Liver (tissue), 9 donors: ENCODE results near the gene CD226. TPM values are rescaled to one million over a fixed set of nuclear protein-coding genes. Genes with fewer than 3 reads are reported as not detected.

Source experiments
- DNase-seq: peaks from one replicate; pipeline ENCODE4 v3.0.0-alpha.2; 2017; ENCODE audit warnings: low spot score
- H3K27ac ChIP-seq, 2 donors: one replicate each; pipeline ENCODE4 v1.7.0; 2013; ENCODE audit warnings: inconsistent platforms in 2 of 2, low read length in 2 of 2, control low read depth in 1 of 2, low read depth in 1 of 2, mild to moderate bottlenecking in 1 of 2
- H3K27me3 ChIP-seq, 4 donors: one replicate each; pipeline versions ENCODE4 v1.6.1 to v1.7.0; 2013; ENCODE audit warnings: low read length in 3 of 4, inconsistent platforms in 1 of 4, mild to moderate bottlenecking in 1 of 4, moderate library complexity in 1 of 4; ENCODE audit not compliant: control insufficient read depth in 4 of 4, insufficient read depth in 4 of 4
- H3K36me3 ChIP-seq, 4 donors: one replicate each; pipeline versions ENCODE4 v1.6.1 to v1.7.0; 2013; ENCODE audit warnings: low read length in 3 of 4, mild to moderate bottlenecking in 3 of 4, low read depth in 1 of 4, moderate library complexity in 1 of 4; ENCODE audit not compliant: control insufficient read depth in 4 of 4, insufficient read depth in 3 of 4
- H3K4me1 ChIP-seq, 4 donors: one replicate each; pipeline versions ENCODE4 v1.6.1 to v1.7.0; 2013; ENCODE audit warnings: low read length in 3 of 4, mild to moderate bottlenecking in 3 of 4, moderate library complexity in 1 of 4; ENCODE audit not compliant: control insufficient read depth in 4 of 4, insufficient read depth in 4 of 4
- H3K4me3 ChIP-seq, 3 donors: one replicate each; pipeline versions ENCODE4 v1.6.1 to v1.7.0; 2013; ENCODE audit warnings: low read length in 3 of 3, control low read depth in 1 of 3, low read depth in 1 of 3, mild to moderate bottlenecking in 1 of 3
- H3K9ac ChIP-seq, 2 donors: one replicate each; pipeline ENCODE4 v1.7.0; 2013; ENCODE audit warnings: low read length in 2 of 2, mild to moderate bottlenecking in 2 of 2, moderate library complexity in 2 of 2, control low read depth in 1 of 2, low read depth in 1 of 2
- H3K9me3 ChIP-seq, 4 donors: one replicate each; pipeline versions ENCODE4 v1.6.1 to v1.7.0; 2013; ENCODE audit warnings: low read length in 3 of 4; ENCODE audit not compliant: control insufficient read depth in 4 of 4
- ATF3 ChIP-seq: IDR thresholded peaks from 2 replicates; pipeline ENCODE4 v1.6.1; 2016; ENCODE audit warnings: antibody characterized with exemption
- CTCF ChIP-seq: fragments of 150-350 bp; IDR thresholded peaks from 2 replicates; pipeline ENCODE4 v1.5.1; 2017; ENCODE audit warnings: improper control_type of control experiment, low read depth, low read length; ENCODE audit not compliant: missing input control
- EGR1 ChIP-seq, 2 donors: IDR thresholded peaks; 2 replicates each; pipeline ENCODE4 v1.6.1; 2016 to 2018; ENCODE audit warnings: antibody characterized with exemption in 2 of 2, low read depth in 2 of 2
- FOXA1 ChIP-seq: IDR thresholded peaks from 2 replicates; pipeline ENCODE4 v1.6.1; 2016; ENCODE audit warnings: antibody characterized with exemption
- FOXA2 ChIP-seq: IDR thresholded peaks from 2 replicates; pipeline ENCODE4 v1.6.1; 2016; ENCODE audit warnings: antibody characterized with exemption
- GABPA ChIP-seq, 2 donors: IDR thresholded peaks in 1 of 2; conservative IDR thresholded peaks in 1 of 2; 2 replicates each; pipeline ENCODE4 v1.6.1; 2016; ENCODE audit warnings: antibody characterized with exemption in 2 of 2, mild to moderate bottlenecking in 1 of 2, moderate library complexity in 1 of 2
- HNF4A ChIP-seq, 2 donors: conservative IDR thresholded peaks; 2 replicates each; pipeline ENCODE4 v1.6.1; 2016; ENCODE audit warnings: antibody characterized with exemption in 2 of 2, mild to moderate bottlenecking in 2 of 2
- HNF4G ChIP-seq: IDR thresholded peaks from 2 replicates; pipeline ENCODE4 v1.6.1; 2016; ENCODE audit warnings: antibody characterized with exemption
- JUND ChIP-seq, 2 donors: IDR thresholded peaks; 2 replicates each; pipeline ENCODE4 v1.6.1; 2016; ENCODE audit warnings: antibody characterized with exemption in 2 of 2
- MAX ChIP-seq: IDR thresholded peaks from 2 replicates; pipeline ENCODE4 v1.6.1; 2016; ENCODE audit warnings: antibody characterized with exemption
- NR2F2 ChIP-seq: IDR thresholded peaks from 2 replicates; pipeline ENCODE4 v1.6.1; 2016; ENCODE audit warnings: antibody characterized with exemption
- RAD21 ChIP-seq, 2 donors: IDR thresholded peaks; 2 replicates each; pipeline ENCODE4 v1.6.1; 2016; ENCODE audit warnings: antibody characterized with exemption in 2 of 2, mild to moderate bottlenecking in 2 of 2
- REST ChIP-seq: IDR thresholded peaks from 2 replicates; pipeline ENCODE4 v1.6.1; 2016; ENCODE audit warnings: antibody characterized with exemption, mild to moderate bottlenecking
- RXRA ChIP-seq, 2 donors: IDR thresholded peaks; 2 replicates each; pipeline ENCODE4 v1.6.1; 2017 to 2018; ENCODE audit warnings: antibody characterized with exemption in 2 of 2, mild to moderate bottlenecking in 1 of 2
- SP1 ChIP-seq: IDR thresholded peaks from 2 replicates; pipeline ENCODE4 v1.6.1; 2018; ENCODE audit warnings: antibody characterized with exemption, mild to moderate bottlenecking
- TAF1 ChIP-seq: conservative IDR thresholded peaks from 2 replicates; pipeline ENCODE4 v1.6.1; 2016; ENCODE audit warnings: antibody characterized with exemption, mild to moderate bottlenecking
- YY1 ChIP-seq: IDR thresholded peaks from 2 replicates; pipeline ENCODE4 v1.6.1; 2016; ENCODE audit warnings: antibody characterized with exemption, mild to moderate bottlenecking
- ZBTB33 ChIP-seq: IDR thresholded peaks from 2 replicates; pipeline ENCODE4 v1.6.1; 2016; ENCODE audit warnings: antibody characterized with exemption
- WGBS: extraction: QIAGEN DNeasy Blood & Tissue Kit; methylation state at CpG from one replicate; pipeline ENCODE4 v1.1.7; 2013; 5-methylcytosine and 5-hydroxymethylcytosine counted together
- polyA plus RNA-seq, 2 donors: library from polyadenylated mRNA; stranded (reverse) in 1 of 2; unstranded in 1 of 2; fragments of 200-250 nt in 1 of 2; fragments of >200 nt in 1 of 2; fragmentation: Nextera tagmentation in 1 of 2; extraction: Ambion mirVana in 1 of 2; gene quantifications; one replicate each; pipeline versions ENCODE4 v1.2.1 to v1.2.3, GENCODE V29; 2013 to 2015
- total RNA-seq, 2 donors: library from RNA; depleted of rRNA; stranded (reverse); fragments of >200 nt; gene quantifications; one replicate each; pipeline ENCODE4 v1.2.3, GENCODE V29; 2014
- donor health status: healthy.
- donor health status: healthy.
- donor health status: healthy.
- donor health status: healthy.
- donor health status: healthy.

Gene CD226
- total and polyA plus RNA-seq, 4 donors: 0.50 to 5.2 (median 3.0) TPM

GRCh38 chr18:69957747-69958146 is 10.1 kb upstream of the CD226 start (continued):
- TF ChIP-seq HNF4G: no peak
- TF ChIP-seq RXRA (IDR thresholded peaks at IDR 0.05): no peak
- TF ChIP-seq YY1: no peak
- no peak for TF ChIP-seq SP1
- TF ChIP-seq GABPA (IDR thresholded peaks at IDR 0.05 in 1 of 2, conservative IDR thresholded peaks at IDR 0.05 in 1 of 2): no peak
- no peak for TF ChIP-seq NR2F2
- no peak for TF ChIP-seq CTCF

GRCh38 chr18:69956665-69957620 is 9.3 kb upstream of the CD226 start:
- Histone ChIP-seq H3K27ac (peak overlapping the region in 1 of 2 donors; percentile 16), H3K9ac (no peak overlapping the region), H3K9me3 (no peaks in the 10 kb centered on the region), H3K4me3 (peak overlapping the region in 1 of 3 donors; percentile 4), H3K4me1 (no peaks in the 10 kb centered on the region), H3K27me3 (no peaks in the 10 kb centered on the region), H3K36me3 (no peaks in the 10 kb centered on the region)
- TF ChIP-seq GABPA (IDR thresholded peaks at IDR 0.05 in 1 of 2, conservative IDR thresholded peaks at IDR 0.05 in 1 of 2) (no peak), ZBTB33 (no peak), FOXA2 (no peak), MAX (no peak), CTCF (no peak), EGR1 (IDR thresholded peaks at IDR 0.05; ENCODE audit: low read depth in 2 of 2) (no peak), FOXA1 (no peak), JUND (IDR thresholded peaks at IDR 0.05) (no peak), HNF4A (conservative IDR thresholded peaks at IDR 0.05) (no peak), SP1 (no peak), NR2F2 (no peak), RAD21 (IDR thresholded peaks at IDR 0.05) (no peak), YY1 (no peak), REST (no peak), ATF3 (no peak), HNF4G (no peak), RXRA (IDR thresholded peaks at IDR 0.05) (no peak), TAF1 (no peak)
- WGBS: 67% methylated on average over 20 of the region's 20 CpGs
- DNase-seq: no peak
